Measurements from ENCODE around the gene ATXN1. TPM values are rescaled to one million over a fixed set of nuclear protein-coding genes. Genes with fewer than 3 reads are reported as not detected.

The ATXN1 gene
- total and polyA plus RNA-seq, 2 experiments from 2014 or later, result 4.8 to 9.1 TPM

DNA sequence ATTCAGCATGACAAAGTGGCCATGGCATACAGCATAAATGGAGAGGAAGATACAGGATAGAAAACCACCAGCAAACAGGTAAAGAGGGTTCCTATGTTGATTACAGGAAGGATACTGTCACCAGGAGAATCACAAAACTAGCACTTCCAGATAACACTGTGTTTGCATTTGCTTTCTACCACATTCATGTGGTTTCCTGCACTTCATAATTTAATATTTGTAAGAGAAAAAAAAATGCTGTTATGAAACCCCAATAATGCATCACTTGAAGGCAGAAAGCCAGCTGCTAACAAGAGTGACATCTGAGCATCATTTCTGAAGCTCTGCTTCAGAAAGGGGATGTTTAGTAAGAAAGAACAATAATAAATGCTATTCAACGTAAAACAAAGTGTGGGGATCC is 106.6 kb downstream of the ATXN1 start:
- Histone ChIP-seq H3K36me3 (ENCODE audit: insufficient read depth) (no peaks in the 10 kb centered on the region), H4K20me1 (replicated peaks; ENCODE audit: insufficient read depth) (no peaks in the 10 kb centered on the region), H3F3A (replicated peaks; ENCODE audit: low read depth) (no peaks in the 10 kb centered on the region), H3K27ac (ENCODE audit: low read depth) (no peak overlapping the region), H3K4me2 (no peak overlapping the region), H3K4me3 (no peak overlapping the region), H2AFZ (no peak overlapping the region), H3K27me3 (ENCODE audit: insufficient read depth) (no peaks in the 10 kb centered on the region), H3K9me2 (ENCODE audit: insufficient read depth) (no peaks in the 10 kb centered on the region), H3K4me1 (ENCODE audit: insufficient read depth) (peaks cover 6% of the 10 kb centered on the region; the same call in 1 of the 2 replicates), H3K79me2 (replicated peaks; ENCODE audit: insufficient read depth) (no peaks in the 10 kb centered on the region)
- ATAC-seq (no peak), DNase-seq (ENCODE audit: low spot score) (no peak)
- Mint-ChIP-seq H3K27ac (no peak overlapping the region), H3K27me3 (ENCODE audit: insufficient read depth, low read depth, poor library complexity) (peaks cover 2% of the 10 kb centered on the region), H3K9me3 (no peaks in the 10 kb centered on the region), H3K36me3 (ENCODE audit: low read depth) (no peaks in the 10 kb centered on the region), H3K4me3 (no peak overlapping the region), H3K4me1 (peaks cover 13% of the 10 kb centered on the region; the same call in 2 of the 3 replicates)
- TF ChIP-seq EZH2 (IDR thresholded peaks at IDR 0.05; ENCODE audit: low read depth, unreplicated experiment), result no peak
- TF ChIP-seq NANOG (IDR thresholded peaks at IDR 0.05; ENCODE audit: borderline replicate concordance), result no peak
- TF ChIP-seq ZNF114 (CRISPR knock-in tag; IDR thresholded peaks at IDR 0.05), result no peak
- TF ChIP-seq CREB1 (CRISPR knock-in tag; IDR thresholded peaks at IDR 0.05; ENCODE audit: low read depth), result no peak
- TF ChIP-seq, protein P1, sequence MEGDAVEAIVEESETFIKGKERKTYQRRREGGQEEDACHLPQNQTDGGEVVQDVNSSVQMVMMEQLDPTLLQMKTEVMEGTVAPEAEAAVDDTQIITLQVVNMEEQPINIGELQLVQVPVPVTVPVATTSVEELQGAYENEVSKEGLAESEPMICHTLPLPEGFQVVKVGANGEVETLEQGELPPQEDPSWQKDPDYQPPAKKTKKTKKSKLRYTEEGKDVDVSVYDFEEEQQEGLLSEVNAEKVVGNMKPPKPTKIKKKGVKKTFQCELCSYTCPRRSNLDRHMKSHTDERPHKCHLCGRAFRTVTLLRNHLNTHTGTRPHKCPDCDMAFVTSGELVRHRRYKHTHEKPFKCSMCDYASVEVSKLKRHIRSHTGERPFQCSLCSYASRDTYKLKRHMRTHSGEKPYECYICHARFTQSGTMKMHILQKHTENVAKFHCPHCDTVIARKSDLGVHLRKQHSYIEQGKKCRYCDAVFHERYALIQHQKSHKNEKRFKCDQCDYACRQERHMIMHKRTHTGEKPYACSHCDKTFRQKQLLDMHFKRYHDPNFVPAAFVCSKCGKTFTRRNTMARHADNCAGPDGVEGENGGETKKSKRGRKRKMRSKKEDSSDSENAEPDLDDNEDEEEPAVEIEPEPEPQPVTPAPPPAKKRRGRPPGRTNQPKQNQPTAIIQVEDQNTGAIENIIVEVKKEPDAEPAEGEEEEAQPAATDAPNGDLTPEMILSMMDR (conservative IDR thresholded peaks at IDR 0.05; ENCODE audit: low read depth in 2 of 2), result no peak
- TF ChIP-seq, protein P2, sequence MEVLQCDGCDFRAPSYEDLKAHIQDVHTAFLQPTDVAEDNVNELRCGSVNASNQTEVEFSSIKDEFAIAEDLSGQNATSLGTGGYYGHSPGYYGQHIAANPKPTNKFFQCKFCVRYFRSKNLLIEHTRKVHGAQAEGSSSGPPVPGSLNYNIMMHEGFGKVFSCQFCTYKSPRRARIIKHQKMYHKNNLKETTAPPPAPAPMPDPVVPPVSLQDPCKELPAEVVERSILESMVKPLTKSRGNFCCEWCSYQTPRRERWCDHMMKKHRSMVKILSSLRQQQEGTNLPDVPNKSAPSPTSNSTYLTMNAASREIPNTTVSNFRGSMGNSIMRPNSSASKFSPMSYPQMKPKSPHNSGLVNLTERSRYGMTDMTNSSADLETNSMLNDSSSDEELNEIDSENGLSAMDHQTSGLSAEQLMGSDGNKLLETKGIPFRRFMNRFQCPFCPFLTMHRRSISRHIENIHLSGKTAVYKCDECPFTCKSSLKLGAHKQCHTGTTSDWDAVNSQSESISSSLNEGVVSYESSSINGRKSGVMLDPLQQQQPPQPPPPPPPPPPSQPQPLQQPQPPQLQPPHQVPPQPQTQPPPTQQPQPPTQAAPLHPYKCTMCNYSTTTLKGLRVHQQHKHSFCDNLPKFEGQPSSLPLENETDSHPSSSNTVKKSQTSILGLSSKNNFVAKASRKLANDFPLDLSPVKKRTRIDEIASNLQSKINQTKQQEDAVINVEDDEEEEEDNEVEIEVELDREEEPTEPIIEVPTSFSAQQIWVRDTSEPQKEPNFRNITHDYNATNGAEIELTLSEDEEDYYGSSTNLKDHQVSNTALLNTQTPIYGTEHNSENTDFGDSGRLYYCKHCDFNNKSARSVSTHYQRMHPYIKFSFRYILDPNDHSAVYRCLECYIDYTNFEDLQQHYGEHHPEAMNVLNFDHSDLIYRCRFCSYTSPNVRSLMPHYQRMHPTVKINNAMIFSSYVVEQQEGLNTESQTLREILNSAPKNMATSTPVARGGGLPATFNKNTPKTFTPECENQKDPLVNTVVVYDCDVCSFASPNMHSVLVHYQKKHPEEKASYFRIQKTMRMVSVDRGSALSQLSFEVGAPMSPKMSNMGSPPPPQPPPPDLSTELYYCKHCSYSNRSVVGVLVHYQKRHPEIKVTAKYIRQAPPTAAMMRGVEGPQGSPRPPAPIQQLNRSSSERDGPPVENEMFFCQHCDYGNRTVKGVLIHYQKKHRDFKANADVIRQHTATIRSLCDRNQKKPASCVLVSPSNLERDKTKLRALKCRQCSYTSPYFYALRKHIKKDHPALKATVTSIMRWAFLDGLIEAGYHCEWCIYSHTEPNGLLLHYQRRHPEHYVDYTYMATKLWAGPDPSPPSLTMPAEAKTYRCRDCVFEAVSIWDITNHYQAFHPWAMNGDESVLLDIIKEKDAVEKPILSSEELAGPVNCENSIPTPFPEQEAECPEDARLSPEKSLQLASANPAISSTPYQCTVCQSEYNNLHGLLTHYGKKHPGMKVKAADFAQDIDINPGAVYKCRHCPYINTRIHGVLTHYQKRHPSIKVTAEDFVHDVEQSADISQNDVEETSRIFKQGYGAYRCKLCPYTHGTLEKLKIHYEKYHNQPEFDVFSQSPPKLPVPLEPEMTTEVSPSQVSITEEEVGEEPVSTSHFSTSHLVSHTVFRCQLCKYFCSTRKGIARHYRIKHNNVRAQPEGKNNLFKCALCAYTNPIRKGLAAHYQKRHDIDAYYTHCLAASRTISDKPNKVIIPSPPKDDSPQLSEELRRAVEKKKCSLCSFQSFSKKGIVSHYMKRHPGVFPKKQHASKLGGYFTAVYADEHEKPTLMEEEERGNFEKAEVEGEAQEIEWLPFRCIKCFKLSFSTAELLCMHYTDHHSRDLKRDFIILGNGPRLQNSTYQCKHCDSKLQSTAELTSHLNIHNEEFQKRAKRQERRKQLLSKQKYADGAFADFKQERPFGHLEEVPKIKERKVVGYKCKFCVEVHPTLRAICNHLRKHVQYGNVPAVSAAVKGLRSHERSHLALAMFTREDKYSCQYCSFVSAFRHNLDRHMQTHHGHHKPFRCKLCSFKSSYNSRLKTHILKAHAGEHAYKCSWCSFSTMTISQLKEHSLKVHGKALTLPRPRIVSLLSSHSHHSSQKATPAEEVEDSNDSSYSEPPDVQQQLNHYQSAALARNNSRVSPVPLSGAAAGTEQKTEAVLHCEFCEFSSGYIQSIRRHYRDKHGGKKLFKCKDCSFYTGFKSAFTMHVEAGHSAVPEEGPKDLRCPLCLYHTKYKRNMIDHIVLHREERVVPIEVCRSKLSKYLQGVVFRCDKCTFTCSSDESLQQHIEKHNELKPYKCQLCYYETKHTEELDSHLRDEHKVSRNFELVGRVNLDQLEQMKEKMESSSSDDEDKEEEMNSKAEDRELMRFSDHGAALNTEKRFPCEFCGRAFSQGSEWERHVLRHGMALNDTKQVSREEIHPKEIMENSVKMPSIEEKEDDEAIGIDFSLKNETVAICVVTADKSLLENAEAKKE (CRISPR knock-in tag; IDR thresholded peaks at IDR 0.05), result no peak
- no peak for TF ChIP-seq ZNF331 (CRISPR knock-in tag; IDR thresholded peaks at IDR 0.05; ENCODE audit: low read depth)
- TF ChIP-seq, protein P3, sequence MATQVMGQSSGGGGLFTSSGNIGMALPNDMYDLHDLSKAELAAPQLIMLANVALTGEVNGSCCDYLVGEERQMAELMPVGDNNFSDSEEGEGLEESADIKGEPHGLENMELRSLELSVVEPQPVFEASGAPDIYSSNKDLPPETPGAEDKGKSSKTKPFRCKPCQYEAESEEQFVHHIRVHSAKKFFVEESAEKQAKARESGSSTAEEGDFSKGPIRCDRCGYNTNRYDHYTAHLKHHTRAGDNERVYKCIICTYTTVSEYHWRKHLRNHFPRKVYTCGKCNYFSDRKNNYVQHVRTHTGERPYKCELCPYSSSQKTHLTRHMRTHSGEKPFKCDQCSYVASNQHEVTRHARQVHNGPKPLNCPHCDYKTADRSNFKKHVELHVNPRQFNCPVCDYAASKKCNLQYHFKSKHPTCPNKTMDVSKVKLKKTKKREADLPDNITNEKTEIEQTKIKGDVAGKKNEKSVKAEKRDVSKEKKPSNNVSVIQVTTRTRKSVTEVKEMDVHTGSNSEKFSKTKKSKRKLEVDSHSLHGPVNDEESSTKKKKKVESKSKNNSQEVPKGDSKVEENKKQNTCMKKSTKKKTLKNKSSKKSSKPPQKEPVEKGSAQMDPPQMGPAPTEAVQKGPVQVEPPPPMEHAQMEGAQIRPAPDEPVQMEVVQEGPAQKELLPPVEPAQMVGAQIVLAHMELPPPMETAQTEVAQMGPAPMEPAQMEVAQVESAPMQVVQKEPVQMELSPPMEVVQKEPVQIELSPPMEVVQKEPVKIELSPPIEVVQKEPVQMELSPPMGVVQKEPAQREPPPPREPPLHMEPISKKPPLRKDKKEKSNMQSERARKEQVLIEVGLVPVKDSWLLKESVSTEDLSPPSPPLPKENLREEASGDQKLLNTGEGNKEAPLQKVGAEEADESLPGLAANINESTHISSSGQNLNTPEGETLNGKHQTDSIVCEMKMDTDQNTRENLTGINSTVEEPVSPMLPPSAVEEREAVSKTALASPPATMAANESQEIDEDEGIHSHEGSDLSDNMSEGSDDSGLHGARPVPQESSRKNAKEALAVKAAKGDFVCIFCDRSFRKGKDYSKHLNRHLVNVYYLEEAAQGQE (IDR thresholded peaks at IDR 0.05; ENCODE audit: unreplicated experiment), result no peak
- no peak for TF ChIP-seq EZH2phosphoT487 (IDR thresholded peaks at IDR 0.05; ENCODE audit: unreplicated experiment)
- no peak for TF ChIP-seq JUNB (IDR thresholded peaks at IDR 0.05; ENCODE audit: unreplicated experiment)
- no peak for TF ChIP-seq STAT1 (IDR thresholded peaks at IDR 0.05; ENCODE audit: unreplicated experiment)
- no peak for TF ChIP-seq POLR2AphosphoS5 (IDR thresholded peaks at IDR 0.05; ENCODE audit: low read depth)
- TF ChIP-seq, protein P4, sequence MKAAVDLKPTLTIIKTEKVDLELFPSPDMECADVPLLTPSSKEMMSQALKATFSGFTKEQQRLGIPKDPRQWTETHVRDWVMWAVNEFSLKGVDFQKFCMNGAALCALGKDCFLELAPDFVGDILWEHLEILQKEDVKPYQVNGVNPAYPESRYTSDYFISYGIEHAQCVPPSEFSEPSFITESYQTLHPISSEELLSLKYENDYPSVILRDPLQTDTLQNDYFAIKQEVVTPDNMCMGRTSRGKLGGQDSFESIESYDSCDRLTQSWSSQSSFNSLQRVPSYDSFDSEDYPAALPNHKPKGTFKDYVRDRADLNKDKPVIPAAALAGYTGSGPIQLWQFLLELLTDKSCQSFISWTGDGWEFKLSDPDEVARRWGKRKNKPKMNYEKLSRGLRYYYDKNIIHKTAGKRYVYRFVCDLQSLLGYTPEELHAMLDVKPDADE (IDR thresholded peaks at IDR 0.05), result no peak

All from GM23338 (cell line).